GM19240 (cell line): ENCODE measurements around the gene CRHR2.

Experiments used
- DNase-seq: peaks from one replicate; pipeline ENCODE4 v3.0.0; 2011; ENCODE audit warnings: low spot score; ENCODE audit not compliant: insufficient read length

The CRHR2 gene

GRCh38 chr7:30707391-30708357, 25.4 kb upstream of the CRHR2 start:
- no peak for DNase-seq

- no peak for DNase-seq
These were observed 24.7 kb upstream of the CRHR2 start for GRCh38 chr7:30706908-30707307.

- DNase-seq: no peak
These were observed 24.1 kb upstream of the CRHR2 start for GRCh38 chr7:30706316-30706715.

GRCh38 chr7:30705596-30705995, 23.3 kb upstream of the CRHR2 start:
- DNase-seq: no peak

- no peak for DNase-seq
These were observed 22.8 kb upstream of the CRHR2 start for GRCh38 chr7:30705008-30705407.

GRCh38 chr7:30703756-30704155, 21.5 kb upstream of the CRHR2 start:
- DNase-seq: no peak

GRCh38 chr7:30702200-30702599, 19.9 kb upstream of the CRHR2 start:
- DNase-seq: no peak

- no peak for DNase-seq
These were observed 18.7 kb upstream of the CRHR2 start for GRCh38 chr7:30700941-30701340.

- no peak for DNase-seq
These were observed 17.6 kb upstream of the CRHR2 start for GRCh38 chr7:30699706-30700495.

GRCh38 chr7:30698481-30698880, 16.2 kb upstream of the CRHR2 start:
- DNase-seq: no peak

GRCh38 chr7:30697719-30698460, 15.6 kb upstream of the CRHR2 start:
- no peak for DNase-seq

GRCh38 chr7:30694774-30695721, 12.8 kb upstream of the CRHR2 start:
- DNase-seq: no peak

- DNase-seq: no peak
These were observed 12.0 kb upstream of the CRHR2 start for GRCh38 chr7:30694218-30694745.

GRCh38 chr7:30692882-30693281, 10.6 kb upstream of the CRHR2 start:
- DNase-seq: no peak

GRCh38 chr7:30692438-30692837, 10.2 kb upstream of the CRHR2 start:
- DNase-seq: no peak

GRCh38 chr7:30690011-30690410, 7.8 kb upstream of the CRHR2 start:
- DNase-seq: no peak

GRCh38 chr7:30688718-30689221, 6.5 kb upstream of the CRHR2 start:
- no peak for DNase-seq

GRCh38 chr7:30687604-30688003, 5.3 kb upstream of the CRHR2 start:
- DNase-seq: no peak

GRCh38 chr7:30684351-30684750, 2.1 kb upstream of the CRHR2 start:
- no peak for DNase-seq

GRCh38 chr7:30683816-30684215, 1.6 kb upstream of the CRHR2 start:
- no peak for DNase-seq
